ENCODE data around the gene CLCNKB. TPM values are rescaled to one million over a fixed set of nuclear protein-coding genes. Genes with fewer than 3 reads are reported as not detected.
A peak's percentile ranks its signal among the peaks of the same experiment; 100 is the strongest.

The CLCNKB gene
- total RNA-seq, 1 experiment from 2014 or later = 0.81 TPM

GRCh38 chr1:16006010-16006409, 37.6 kb upstream of the CLCNKB start:
- DNase-seq (ENCODE audit: low read depth, low spot score) (no peak), ATAC-seq (no peak)
- intact Hi-C loops (cut with micrococcal nuclease) = loop anchor here (10.0 kb wide), 1 partner anchor 179 kb away; no protein-coding TSS in a partner anchor
- ChIA-PET RAD21 (ENCODE audit: low non-redundant PET in 1 of 2, low total read pairs in 2 of 2, uncharacterized antibody in 2 of 2, unreplicated experiment in 2 of 2) (no interaction called here), CTCF (no interaction called here), POLR2A (no interaction called here)
- no peaks in the 10 kb centered on the region for H3K79me2 ChIP-seq (ENCODE audit: insufficient read depth, low read length)
- no peaks in the 10 kb centered on the region for H4K20me1 ChIP-seq (ENCODE audit: insufficient read depth)
- no peaks in the 10 kb centered on the region for H3K36me3 ChIP-seq (ENCODE audit: control insufficient read depth in 1 of 2, insufficient read depth in 2 of 2, low read length in 2 of 2)
- no peak overlapping the region for H3K4me2 ChIP-seq (ENCODE audit: low read length)
- no peaks in the 10 kb centered on the region for H3K9me3 ChIP-seq (ENCODE audit: control insufficient read depth in 1 of 2, insufficient read depth in 1 of 2, low read depth in 1 of 2, low read length in 2 of 2)
- peaks cover 0 to 5% of the 10 kb centered on the region in 2 experiments; a peak in 1 of 4 replicates for H3K4me1 ChIP-seq (ENCODE audit: control insufficient read depth in 1 of 2, insufficient read depth in 2 of 2, low read length in 2 of 2)
- no TSS peak for BruUV-seq (replicated peaks)
- H3K27ac ChIP-seq (ENCODE audit: low read depth, low read length) = no peak overlapping the region
- H3K4me3 ChIP-seq (replicated peaks in 1 of 2; ENCODE audit: low read depth in 1 of 2, low read length in 2 of 2) = no peak overlapping the region
- no peaks in the 10 kb centered on the region for H3K27me3 ChIP-seq (ENCODE audit: insufficient read depth, low read length)
- H3K9ac ChIP-seq (ENCODE audit: low read length) = no peak overlapping the region
- H3K9me2 ChIP-seq (ENCODE audit: insufficient read depth) = no peaks in the 10 kb centered on the region
- no peak for TF ChIP-seq ATF3 (IDR thresholded peaks at IDR 0.05)
- H2AFZ ChIP-seq (ENCODE audit: low read depth, low read length, poor library complexity, severe bottlenecking) = no peak overlapping the region

GRCh38 chr1:16006552-16007485, 36.8 kb upstream of the CLCNKB start:
- Histone ChIP-seq H4K20me1 (ENCODE audit: insufficient read depth) (no peaks in the 10 kb centered on the region), H3K27me3 (ENCODE audit: insufficient read depth, low read length) (no peaks in the 10 kb centered on the region), H3K9ac (ENCODE audit: low read length) (no peak overlapping the region), H3K4me1 (ENCODE audit: control insufficient read depth in 1 of 2, insufficient read depth in 2 of 2, low read length in 2 of 2) (peaks cover 0 to 5% of the 10 kb centered on the region in 2 experiments; a peak in 1 of 4 replicates), H3K4me3 (replicated peaks in 1 of 2; ENCODE audit: low read depth in 1 of 2, low read length in 2 of 2) (no peak overlapping the region), H3K9me3 (ENCODE audit: control insufficient read depth in 1 of 2, insufficient read depth in 1 of 2, low read depth in 1 of 2, low read length in 2 of 2) (no peaks in the 10 kb centered on the region), H3K36me3 (ENCODE audit: control insufficient read depth in 1 of 2, insufficient read depth in 2 of 2, low read length in 2 of 2) (no peaks in the 10 kb centered on the region), H3K4me2 (ENCODE audit: low read length) (no peak overlapping the region), H2AFZ (ENCODE audit: low read depth, low read length, poor library complexity, severe bottlenecking) (no peak overlapping the region), H3K9me2 (ENCODE audit: insufficient read depth) (no peaks in the 10 kb centered on the region), H3K27ac (ENCODE audit: low read depth, low read length) (no peak overlapping the region), H3K79me2 (ENCODE audit: insufficient read depth, low read length) (no peaks in the 10 kb centered on the region)
- ChIA-PET RAD21 (ENCODE audit: low non-redundant PET in 1 of 2, low total read pairs in 2 of 2, uncharacterized antibody in 2 of 2, unreplicated experiment in 2 of 2) (no interaction called here), POLR2A (no interaction called here), CTCF (interaction anchor here (1.0 to 1.9 kb wide), 2 partner anchors 49 to 215 kb away, joined by 3 to 4 read pairs; no protein-coding TSS in a partner anchor)
- peak; percentile 63 for ATAC-seq
- TF ChIP-seq CTCF (IDR thresholded peaks at IDR 0.05 in 2 of 3, conservative IDR thresholded peaks at IDR 0.05 in 1 of 3; ENCODE audit: borderline replicate concordance in 1 of 3, insufficient read depth in 1 of 3, low read depth in 2 of 3, low read length in 2 of 3) (peak; percentile 20 to 45 (median 44); a peak in 4 of 6 replicates), RAD21 (IDR thresholded peaks at IDR 0.05; ENCODE audit: low read depth) (peak; percentile 61), CBX3 (IDR thresholded peaks at IDR 0.05; ENCODE audit: low read depth) (no peak)
- intact Hi-C loops (cut with micrococcal nuclease) = loop anchor here (10.0 kb wide), 1 partner anchor 178 kb away; no protein-coding TSS in a partner anchor
- no TSS peak for BruUV-seq (replicated peaks)
- peak; percentile 23 for DNase-seq (ENCODE audit: low read depth, low spot score)

Measured in HCT116 (cell line).